OCI-LY1 (cell line): ENCODE measurements around the gene IPO13.

Experiments
- H2AFZ ChIP-seq: fragments of 200-600 bp; sonication (generic), shearing (Covaris generic); 2 replicates; pipeline ENCODE4 v1.6.0; 2014; ENCODE audit warnings: antibody characterized with exemption, mild to moderate bottlenecking, low read length
- H3F3A ChIP-seq: fragments of 200-600 bp; sonication (generic), shearing (Covaris generic); 2 replicates; pipeline ENCODE4 v1.6.0; 2014; ENCODE audit warnings: mild to moderate bottlenecking, antibody characterized with exemption, low read length, moderate library complexity; ENCODE audit not compliant: insufficient read depth
- H3K27ac ChIP-seq: fragments of 200-600 bp; sonication (generic); 2 replicates; pipeline ENCODE4 v1.5.1; 2014; ENCODE audit warnings: low read length, mixed run types, mild to moderate bottlenecking, low read depth; ENCODE audit not compliant: poor library complexity, severe bottlenecking
- H3K27me3 ChIP-seq: fragments of 200-600 bp; sonication (generic); 2 replicates; pipeline ENCODE4 v1.6.0; 2014; ENCODE audit warnings: antibody characterized with exemption, mild to moderate bottlenecking, low read length, moderate library complexity; ENCODE audit not compliant: insufficient read depth
- H3K36me3 ChIP-seq: fragments of 200-600 bp; sonication (generic); 2 replicates; pipeline ENCODE4 v1.6.1; 2014; ENCODE audit warnings: mild to moderate bottlenecking, antibody characterized with exemption, low read length, moderate library complexity, mixed read lengths; ENCODE audit not compliant: insufficient read depth
- H3K4me1 ChIP-seq: fragments of 200-600 bp; sonication (generic); 2 replicates; pipeline ENCODE4 v1.5.1; 2014; ENCODE audit warnings: mild to moderate bottlenecking, low read length, moderate library complexity; ENCODE audit not compliant: insufficient read depth, severe bottlenecking
- H3K4me2 ChIP-seq: fragments of 200-600 bp; sonication (generic), shearing (Covaris generic); 2 replicates; pipeline ENCODE4 v1.6.1; 2014; ENCODE audit warnings: low read length
- H3K4me3 ChIP-seq: fragments of 200-600 bp; sonication (generic); 2 replicates; pipeline ENCODE4 v1.5.1; 2014; ENCODE audit warnings: low read length, low read depth, mild to moderate bottlenecking, mixed read lengths; ENCODE audit not compliant: poor library complexity, severe bottlenecking
- H3K79me2 ChIP-seq: fragments of 200-600 bp; shearing (Covaris generic); 2 replicates; pipeline ENCODE4 v1.6.1; 2016; ENCODE audit warnings: mixed run types, low read length, mixed read lengths; ENCODE audit not compliant: insufficient read depth
- H3K9ac ChIP-seq: fragments of 200-600 bp; sonication (generic), shearing (Covaris generic); 2 replicates; pipeline ENCODE4 v1.6.1; 2014; ENCODE audit warnings: mild to moderate bottlenecking, low read length, mixed read lengths
- H3K9me2 ChIP-seq: fragments of 200-600 bp; sonication (generic), shearing (Covaris generic); 2 replicates; pipeline ENCODE4 v1.6.1; 2014; ENCODE audit warnings: low read depth, mild to moderate bottlenecking, low read length, mixed read lengths
- H3K9me3 ChIP-seq: fragments of 200-600 bp; shearing (Covaris generic); 2 replicates; pipeline ENCODE4 v1.6.1; 2014; ENCODE audit warnings: low read length, mixed read lengths
- H4K20me1 ChIP-seq: fragments of 200-600 bp; sonication (generic), shearing (Covaris generic); 2 replicates; pipeline ENCODE4 v1.6.0; 2016; ENCODE audit warnings: mild to moderate bottlenecking, low read length; ENCODE audit not compliant: insufficient read depth
- EZH2 ChIP-seq: fragments of 200-600 bp; sonication (generic), shearing (Covaris generic); IDR thresholded peaks from 2 replicates; pipeline ENCODE4 v1.8.0; 2017; ENCODE audit warnings: borderline replicate concordance, mixed run types, mild to moderate bottlenecking, antibody characterized with exemption, low read length, moderate library complexity, mixed read lengths
- TF ChIP-seq, protein P1 (sequence below): fragments of 200-600 bp; sonication (generic), shearing (Covaris generic); IDR thresholded peaks from 2 replicates; pipeline ENCODE4 v1.5.1; 2017; ENCODE audit warnings: mild to moderate bottlenecking, antibody characterized with exemption, low read length, moderate library complexity, mixed read lengths

IPO13 gene

DNA sequence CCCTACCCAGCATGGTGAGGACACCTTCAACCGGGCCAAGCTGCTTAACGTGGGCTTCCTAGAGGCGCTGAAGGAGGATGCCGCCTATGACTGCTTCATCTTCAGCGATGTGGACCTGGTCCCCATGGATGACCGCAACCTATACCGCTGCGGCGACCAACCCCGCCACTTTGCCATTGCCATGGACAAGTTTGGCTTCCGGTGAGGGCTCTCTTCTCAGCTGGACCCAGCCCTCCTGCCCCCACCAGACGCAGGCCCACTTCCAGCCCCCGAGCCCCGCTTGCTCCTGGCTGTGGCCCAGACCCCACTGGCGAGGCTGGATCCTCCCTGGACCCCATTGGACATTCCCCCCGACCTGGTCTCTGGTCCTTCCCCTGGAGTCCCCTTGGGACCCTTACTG, 38.1 kb downstream of the IPO13 start:
- no peak overlapping the region for H3K9ac ChIP-seq
- peaks cover under 1% of the 10 kb centered on the region for H3K4me1 ChIP-seq
- H3F3A ChIP-seq, result no peaks in the 10 kb centered on the region
- no peak overlapping the region for H3K4me3 ChIP-seq
- 0 out of 2 replicates have a peak, but pooled peaks cover 8% of the 10 kb centered on the region for H3K27me3 ChIP-seq
- H3K9me2 ChIP-seq, result no peaks in the 10 kb centered on the region
- H3K4me2 ChIP-seq, result no peak overlapping the region
- H3K36me3 ChIP-seq, result no peaks in the 10 kb centered on the region
- no peaks in the 10 kb centered on the region for H4K20me1 ChIP-seq
- H2AFZ ChIP-seq, result no peak overlapping the region
- no peaks in the 10 kb centered on the region for H3K79me2 ChIP-seq
- H3K9me3 ChIP-seq, result no peaks in the 10 kb centered on the region
- no peak overlapping the region for H3K27ac ChIP-seq
- TF ChIP-seq EZH2, result no peak
- TF ChIP-seq, protein P1, sequence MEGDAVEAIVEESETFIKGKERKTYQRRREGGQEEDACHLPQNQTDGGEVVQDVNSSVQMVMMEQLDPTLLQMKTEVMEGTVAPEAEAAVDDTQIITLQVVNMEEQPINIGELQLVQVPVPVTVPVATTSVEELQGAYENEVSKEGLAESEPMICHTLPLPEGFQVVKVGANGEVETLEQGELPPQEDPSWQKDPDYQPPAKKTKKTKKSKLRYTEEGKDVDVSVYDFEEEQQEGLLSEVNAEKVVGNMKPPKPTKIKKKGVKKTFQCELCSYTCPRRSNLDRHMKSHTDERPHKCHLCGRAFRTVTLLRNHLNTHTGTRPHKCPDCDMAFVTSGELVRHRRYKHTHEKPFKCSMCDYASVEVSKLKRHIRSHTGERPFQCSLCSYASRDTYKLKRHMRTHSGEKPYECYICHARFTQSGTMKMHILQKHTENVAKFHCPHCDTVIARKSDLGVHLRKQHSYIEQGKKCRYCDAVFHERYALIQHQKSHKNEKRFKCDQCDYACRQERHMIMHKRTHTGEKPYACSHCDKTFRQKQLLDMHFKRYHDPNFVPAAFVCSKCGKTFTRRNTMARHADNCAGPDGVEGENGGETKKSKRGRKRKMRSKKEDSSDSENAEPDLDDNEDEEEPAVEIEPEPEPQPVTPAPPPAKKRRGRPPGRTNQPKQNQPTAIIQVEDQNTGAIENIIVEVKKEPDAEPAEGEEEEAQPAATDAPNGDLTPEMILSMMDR, result no peak

DNA sequence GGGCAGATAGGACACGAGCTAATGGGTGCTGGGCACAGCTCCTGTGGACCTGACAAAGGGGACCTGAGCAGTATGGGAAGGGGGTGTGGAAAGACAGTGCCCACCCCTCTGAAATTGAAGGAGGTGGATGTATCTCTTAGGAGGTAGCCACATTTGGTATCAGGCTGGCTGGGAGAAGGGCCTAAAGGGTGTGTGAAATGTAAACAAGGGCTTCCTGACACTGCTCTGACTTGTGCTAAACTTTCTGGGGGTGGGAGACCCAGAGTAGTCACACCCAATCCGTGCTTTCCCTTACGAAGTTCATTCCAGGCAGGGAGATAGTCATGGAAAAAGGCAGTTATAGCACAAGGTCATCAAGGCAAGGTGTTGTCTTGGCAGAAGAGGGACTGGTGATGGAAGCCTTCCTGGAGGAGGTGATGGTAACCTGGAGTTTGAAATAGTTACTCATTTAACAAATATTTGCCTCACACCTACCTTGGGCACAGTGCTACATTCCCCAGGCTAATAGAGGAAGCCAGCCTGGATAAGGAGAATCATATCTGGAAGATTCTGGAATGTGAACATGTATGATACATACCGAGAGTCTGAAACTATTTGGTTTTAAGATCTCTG, 39.3 kb downstream of the IPO13 start:
- Histone ChIP-seq H3K9ac (no peak overlapping the region), H3K79me2 (no peaks in the 10 kb centered on the region), H3K27me3 (0 out of 2 replicates have a peak, but pooled peaks cover 5% of the 10 kb centered on the region), H3K4me2 (no peak overlapping the region), H2AFZ (no peak overlapping the region), H3K36me3 (no peaks in the 10 kb centered on the region), H4K20me1 (no peaks in the 10 kb centered on the region), H3F3A (no peaks in the 10 kb centered on the region), H3K27ac (no peak overlapping the region), H3K4me1 (peaks cover 5% of the 10 kb centered on the region), H3K9me3 (no peaks in the 10 kb centered on the region), H3K9me2 (no peaks in the 10 kb centered on the region), H3K4me3 (no peak overlapping the region)
- TF ChIP-seq, protein P1, result no peak
- no peak for TF ChIP-seq EZH2

DNA sequence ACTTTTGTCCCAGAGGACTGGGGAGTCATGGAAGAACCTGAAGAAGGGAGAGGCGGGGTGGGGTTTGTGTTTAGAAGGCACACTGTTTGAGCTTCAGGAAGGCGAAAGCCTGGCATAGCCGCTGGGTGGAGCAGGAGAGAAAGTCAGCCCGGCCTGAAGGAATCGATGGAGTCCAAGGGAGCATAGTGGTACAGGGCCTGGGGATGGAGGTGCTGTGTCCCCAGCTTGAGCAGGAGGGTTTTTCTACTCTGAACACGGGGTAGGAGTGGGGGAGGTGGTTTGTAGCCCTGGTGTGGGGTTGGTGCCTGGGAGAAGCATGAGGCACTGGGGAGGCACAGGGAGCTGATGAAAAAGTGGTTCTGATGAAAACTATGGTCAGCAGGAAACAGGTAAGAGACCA, 40.0 kb downstream of the IPO13 start:
- no peak overlapping the region for H3K9ac ChIP-seq
- TF ChIP-seq, protein P1, result peak; percentile 41; the same call in 1 of the 2 replicates
- no peak for TF ChIP-seq EZH2
- H3K9me2 ChIP-seq, result no peaks in the 10 kb centered on the region
- H2AFZ ChIP-seq, result no peak overlapping the region
- H3K9me3 ChIP-seq, result no peaks in the 10 kb centered on the region
- no peaks in the 10 kb centered on the region for H4K20me1 ChIP-seq
- H3K27me3 ChIP-seq, result 0 out of 2 replicates have a peak, but pooled peaks cover 2% of the 10 kb centered on the region
- H3K36me3 ChIP-seq, result no peaks in the 10 kb centered on the region
- no peak overlapping the region for H3K4me3 ChIP-seq
- peaks cover 7% of the 10 kb centered on the region for H3K4me1 ChIP-seq
- H3K79me2 ChIP-seq, result no peaks in the 10 kb centered on the region
- H3F3A ChIP-seq, result no peaks in the 10 kb centered on the region
- no peak overlapping the region for H3K4me2 ChIP-seq
- no peak overlapping the region for H3K27ac ChIP-seq
